H1 (cell line): Measurements from ENCODE around the gene PSMB11.

ENCODE experiments used
- CTBP2 ChIP-seq: IDR thresholded peaks from 2 replicates; pipeline ENCODE4 v1.7.0; 2011; ENCODE audit warnings: borderline replicate concordance, mild to moderate bottlenecking, moderate library complexity, mixed read lengths, low read length; ENCODE audit not compliant: insufficient read depth, insufficient read length
- HDAC6 ChIP-seq: IDR thresholded peaks from one replicate; pipeline ENCODE4 v1.7.1; 2012; ENCODE audit warnings: low read depth, mild to moderate bottlenecking, inconsistent platforms, low read length, moderate library complexity
- PHF8 ChIP-seq: fragments of 200-600 bp; sonication (generic); conservative IDR thresholded peaks from 2 replicates; pipeline ENCODE4 v1.7.1; 2012; ENCODE audit warnings: low read depth, mild to moderate bottlenecking, inconsistent platforms, low read length, moderate library complexity
- POLR2A ChIP-seq, 2 experiments: IDR thresholded peaks; 1 replicate in 1 of 2; 2 replicates in 1 of 2; pipeline ENCODE4 v1.6.1; 2011; ENCODE audit warnings: low read depth in 2 of 2, low read length in 2 of 2, mild to moderate bottlenecking in 2 of 2; ENCODE audit errors: control extremely low read depth in 1 of 2
- RAD21 ChIP-seq, 2 experiments: IDR thresholded peaks in 1 of 2; conservative IDR thresholded peaks in 1 of 2; 2 replicates each; pipeline ENCODE4 v1.6.1; 2011; ENCODE audit warnings: low read depth in 2 of 2, low read length in 2 of 2, improper control_type of control experiment in 1 of 2, inconsistent platforms in 1 of 2, mild to moderate bottlenecking in 1 of 2, moderate library complexity in 1 of 2
- SAP30 ChIP-seq: fragments of 300-600 bp; sonication (generic); IDR thresholded peaks from 2 replicates; pipeline ENCODE4 v1.7.1; 2012; ENCODE audit warnings: low read length, moderate library complexity, mild to moderate bottlenecking, inconsistent platforms; ENCODE audit not compliant: insufficient read depth, insufficient replicate concordance
- SIN3A ChIP-seq, 2 experiments: IDR thresholded peaks in 1 of 2; conservative IDR thresholded peaks in 1 of 2; 2 replicates each; pipeline ENCODE4 v1.6.1; 2011 to 2012; ENCODE audit warnings: low read length in 2 of 2, improper control_type of control experiment in 1 of 2, low read depth in 1 of 2, mild to moderate bottlenecking in 1 of 2
- TF ChIP-seq, protein P1 (sequence below), 3 experiments: IDR thresholded peaks; 1 replicate in 2 of 3; 2 replicates in 1 of 3; pipeline versions ENCODE4 v1.5.1 to v1.6.1; 2011; ENCODE audit warnings: low read length in 3 of 3, mild to moderate bottlenecking in 3 of 3, inconsistent platforms in 2 of 3, low read depth in 1 of 3, moderate library complexity in 1 of 3; ENCODE audit not compliant: insufficient read depth in 1 of 3; ENCODE audit errors: control extremely low read depth in 1 of 3
- TF ChIP-seq, protein P2 (sequence below): IDR thresholded peaks from 2 replicates; pipeline ENCODE4 v1.6.1; 2011; ENCODE audit warnings: low read depth, mild to moderate bottlenecking, low read length; ENCODE audit not compliant: insufficient read depth
- TF ChIP-seq, protein P3 (sequence below): IDR thresholded peaks from 2 replicates; pipeline ENCODE4 v1.6.1; 2012; ENCODE audit warnings: inconsistent platforms

DNA sequence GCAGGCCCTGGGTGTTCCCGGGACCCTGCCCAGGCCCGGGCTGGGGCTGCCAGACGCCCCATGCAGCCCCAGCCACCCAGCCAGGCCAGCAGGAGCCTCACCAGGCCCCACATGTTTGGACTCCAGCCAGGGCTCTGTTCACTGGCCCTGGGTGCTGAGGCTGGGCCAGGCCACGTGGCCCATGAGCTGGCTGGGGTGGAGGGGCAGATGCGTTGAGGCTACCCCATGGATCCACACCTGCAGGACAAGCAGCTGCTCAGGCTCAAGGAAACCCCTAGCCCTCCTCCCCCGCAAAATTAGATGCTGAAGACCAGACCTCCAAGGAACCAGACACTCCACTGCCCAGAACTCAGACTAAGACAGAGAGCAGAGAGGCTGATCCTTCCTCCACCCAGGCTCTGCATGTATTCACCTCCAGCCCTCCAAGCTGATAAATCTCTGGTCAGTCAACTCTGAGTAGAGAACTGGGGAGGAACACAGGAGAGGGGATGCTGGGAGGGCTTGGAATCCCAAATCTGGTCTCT is 13.7 kb downstream of the PSMB11 start:
- TF ChIP-seq, protein P1, sequence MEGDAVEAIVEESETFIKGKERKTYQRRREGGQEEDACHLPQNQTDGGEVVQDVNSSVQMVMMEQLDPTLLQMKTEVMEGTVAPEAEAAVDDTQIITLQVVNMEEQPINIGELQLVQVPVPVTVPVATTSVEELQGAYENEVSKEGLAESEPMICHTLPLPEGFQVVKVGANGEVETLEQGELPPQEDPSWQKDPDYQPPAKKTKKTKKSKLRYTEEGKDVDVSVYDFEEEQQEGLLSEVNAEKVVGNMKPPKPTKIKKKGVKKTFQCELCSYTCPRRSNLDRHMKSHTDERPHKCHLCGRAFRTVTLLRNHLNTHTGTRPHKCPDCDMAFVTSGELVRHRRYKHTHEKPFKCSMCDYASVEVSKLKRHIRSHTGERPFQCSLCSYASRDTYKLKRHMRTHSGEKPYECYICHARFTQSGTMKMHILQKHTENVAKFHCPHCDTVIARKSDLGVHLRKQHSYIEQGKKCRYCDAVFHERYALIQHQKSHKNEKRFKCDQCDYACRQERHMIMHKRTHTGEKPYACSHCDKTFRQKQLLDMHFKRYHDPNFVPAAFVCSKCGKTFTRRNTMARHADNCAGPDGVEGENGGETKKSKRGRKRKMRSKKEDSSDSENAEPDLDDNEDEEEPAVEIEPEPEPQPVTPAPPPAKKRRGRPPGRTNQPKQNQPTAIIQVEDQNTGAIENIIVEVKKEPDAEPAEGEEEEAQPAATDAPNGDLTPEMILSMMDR (IDR thresholded peaks at IDR 0.05; ENCODE audit: control extremely low read depth in 1 of 3, insufficient read depth in 1 of 3, low read depth in 1 of 3, low read length in 3 of 3) = no peak
- TF ChIP-seq SAP30 (no peak), RAD21 (IDR thresholded peaks at IDR 0.05 in 1 of 2, conservative IDR thresholded peaks at IDR 0.05 in 1 of 2; ENCODE audit: low read depth in 2 of 2, low read length in 2 of 2) (no peak), POLR2A (IDR thresholded peaks at IDR 0.05; ENCODE audit: control extremely low read depth in 1 of 2, low read depth in 2 of 2, low read length in 2 of 2) (no peak), PHF8 (no peak), SIN3A (conservative IDR thresholded peaks at IDR 0.05 in 1 of 2, IDR thresholded peaks at IDR 0.05 in 1 of 2; ENCODE audit: low read depth in 1 of 2, low read length in 2 of 2) (no peak), CTBP2 (no peak), HDAC6 (no peak)
- TF ChIP-seq, protein P2, sequence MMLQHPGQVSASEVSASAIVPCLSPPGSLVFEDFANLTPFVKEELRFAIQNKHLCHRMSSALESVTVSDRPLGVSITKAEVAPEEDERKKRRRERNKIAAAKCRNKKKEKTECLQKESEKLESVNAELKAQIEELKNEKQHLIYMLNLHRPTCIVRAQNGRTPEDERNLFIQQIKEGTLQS = no peak
- TF ChIP-seq, protein P3, sequence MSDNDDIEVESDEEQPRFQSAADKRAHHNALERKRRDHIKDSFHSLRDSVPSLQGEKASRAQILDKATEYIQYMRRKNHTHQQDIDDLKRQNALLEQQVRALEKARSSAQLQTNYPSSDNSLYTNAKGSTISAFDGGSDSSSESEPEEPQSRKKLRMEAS = no peak
